Left ventricle myocardium inferior (tissue), 1 donor: ENCODE results near the gene FCSK. TPM values are rescaled to one million over a fixed set of nuclear protein-coding genes. Genes with fewer than 3 reads are reported as not detected.

ENCODE experiments used
- DNase-seq: peaks from one replicate; pipeline ENCODE4 v3.0.0-alpha.2; 2020
- H3K27ac ChIP-seq: fragments of 200-600 bp; replicated peaks from 2 replicates; pipeline ENCODE4 v1.8.0; 2021
- H3K27me3 ChIP-seq: fragments of 200-600 bp; 2 replicates; pipeline ENCODE4 v1.8.0; 2021; ENCODE audit warnings: low read depth
- H3K36me3 ChIP-seq: fragments of 200-600 bp; 2 replicates; pipeline ENCODE4 v1.8.0; 2021
- H3K4me1 ChIP-seq: fragments of 200-600 bp; 2 replicates; pipeline ENCODE4 v1.8.0; 2021
- H3K4me3 ChIP-seq: fragments of 200-600 bp; 2 replicates; pipeline ENCODE4 v1.8.0; 2021; ENCODE audit warnings: mild to moderate bottlenecking, moderate library complexity
- H3K9me3 ChIP-seq: fragments of 200-600 bp; replicated peaks from 2 replicates; pipeline ENCODE4 v1.8.0; 2021
- CTCF ChIP-seq: fragments of 200-600 bp; IDR thresholded peaks from 2 replicates; pipeline ENCODE4 v1.8.0; 2021; ENCODE audit warnings: antibody characterized with exemption, mild to moderate bottlenecking, borderline replicate concordance
- intact Hi-C: fragments of 100-400 bp; cut with micrococcal nuclease; formaldehyde crosslinking; loops from one replicate; pipeline ENCODE4 v1.11.0; 2022
- total RNA-seq: library from RNA; stranded (reverse); fragmentation: NEBNext Ultra II Directional; extraction: Animal tissue kit (Norgen Biotek cat#: 25700); gene quantifications from one replicate; pipeline ENCODE4 v1.2.1, GENCODE V29; 2021
- donor health status: DM: no; HTN: yes; CAD: no; lungs with severe emphysema.

Gene FCSK
- total RNA-seq, 1 donor from 2014 or later: 7.4 TPM

GRCh38 chr16:70466805-70467076 lies 12.3 kb downstream of the FCSK start:
- H3K27ac ChIP-seq: no peak overlapping the region
- no peak overlapping the region for H3K4me3 ChIP-seq
- TF ChIP-seq CTCF: no peak
- H3K9me3 ChIP-seq: no peaks in the 10 kb centered on the region
- H3K27me3 ChIP-seq: no peaks in the 10 kb centered on the region
- DNase-seq: no peak
- peaks cover under 1% of the 10 kb centered on the region for H3K4me1 ChIP-seq
- intact Hi-C loops: no loop called here
- H3K36me3 ChIP-seq: peaks cover 51% of the 10 kb centered on the region

GRCh38 chr16:70467113-70467512 lies 12.7 kb downstream of the FCSK start:
- H3K27ac ChIP-seq: no peak overlapping the region
- no peak for TF ChIP-seq CTCF
- no peak for DNase-seq
- H3K9me3 ChIP-seq: no peaks in the 10 kb centered on the region
- H3K4me3 ChIP-seq: no peak overlapping the region
- intact Hi-C loops: no loop called here
- peaks cover 52% of the 10 kb centered on the region for H3K36me3 ChIP-seq
- H3K4me1 ChIP-seq: no peaks in the 10 kb centered on the region
- H3K27me3 ChIP-seq: no peaks in the 10 kb centered on the region

DNA sequence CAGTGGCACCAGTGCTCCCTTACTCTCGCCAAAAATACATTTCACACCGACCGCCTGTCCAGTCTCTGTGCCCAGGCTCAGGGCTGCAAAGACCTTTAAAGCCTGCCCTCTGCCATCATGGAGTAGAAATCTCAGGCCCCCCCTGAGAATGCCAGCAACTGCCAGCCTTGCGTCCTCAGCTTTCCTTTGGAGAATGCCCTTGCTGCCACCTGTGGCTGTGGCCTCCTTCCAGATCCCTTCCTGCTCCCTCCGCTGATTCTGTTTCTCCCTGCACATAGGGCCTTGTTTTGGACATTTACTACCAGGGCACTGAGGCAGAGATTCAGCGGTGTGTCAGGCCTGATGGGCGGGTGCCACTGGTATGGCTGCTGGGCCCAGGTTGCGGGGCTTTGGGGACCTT lies 13.2 kb downstream of the FCSK start:
- no peak for DNase-seq
- Histone ChIP-seq H3K4me1 (no peaks in the 10 kb centered on the region), H3K27me3 (no peaks in the 10 kb centered on the region), H3K36me3 (peaks cover 57% of the 10 kb centered on the region), H3K9me3 (no peaks in the 10 kb centered on the region), H3K4me3 (no peak overlapping the region), H3K27ac (no peak overlapping the region)
- TF ChIP-seq CTCF: no peak
- intact Hi-C loops: no loop called here

DNA sequence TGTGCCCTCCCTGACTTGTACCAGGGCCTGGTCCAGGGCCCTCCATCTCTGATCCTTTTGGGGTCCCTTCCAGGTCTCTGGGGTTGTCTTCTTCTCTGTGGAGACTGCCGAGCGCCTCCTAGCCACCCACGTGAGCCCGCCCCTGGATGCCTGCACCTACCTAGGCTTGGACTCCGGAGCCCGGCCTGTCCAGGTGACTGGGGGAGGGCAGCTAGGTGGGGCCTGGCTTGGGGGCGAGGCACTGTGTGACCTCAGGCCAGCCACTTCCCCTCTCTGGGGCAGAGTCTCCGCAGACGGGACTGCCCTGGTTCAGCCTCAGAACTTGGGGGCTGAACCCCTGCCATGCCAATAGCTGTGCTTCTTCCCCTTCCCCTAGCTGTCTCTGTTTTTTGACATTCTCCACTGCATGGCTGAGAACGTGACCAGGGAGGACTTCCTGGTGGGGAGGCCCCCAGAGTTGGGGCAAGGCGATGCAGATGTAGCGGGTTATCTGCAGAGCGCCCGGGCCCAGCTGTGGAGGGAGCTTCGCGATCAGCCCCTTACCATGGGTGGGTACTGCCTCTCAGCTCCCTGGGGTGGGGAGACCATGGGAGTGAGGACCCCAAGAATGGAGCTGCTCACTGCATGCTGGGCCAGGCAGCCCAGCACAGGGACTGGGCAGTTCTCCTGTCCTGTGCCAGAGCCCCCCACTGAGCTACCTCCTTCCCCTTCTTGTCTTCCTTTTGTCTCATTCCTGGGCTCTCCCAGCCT lies 14.6 kb downstream of the FCSK start:
- Histone ChIP-seq H3K27me3 (no peaks in the 10 kb centered on the region), H3K36me3 (peaks cover 61% of the 10 kb centered on the region), H3K4me3 (no peak overlapping the region), H3K4me1 (no peaks in the 10 kb centered on the region), H3K27ac (no peak overlapping the region), H3K9me3 (no peaks in the 10 kb centered on the region)
- intact Hi-C loops: no loop called here
- TF ChIP-seq CTCF: no peak
- no peak for DNase-seq

DNA sequence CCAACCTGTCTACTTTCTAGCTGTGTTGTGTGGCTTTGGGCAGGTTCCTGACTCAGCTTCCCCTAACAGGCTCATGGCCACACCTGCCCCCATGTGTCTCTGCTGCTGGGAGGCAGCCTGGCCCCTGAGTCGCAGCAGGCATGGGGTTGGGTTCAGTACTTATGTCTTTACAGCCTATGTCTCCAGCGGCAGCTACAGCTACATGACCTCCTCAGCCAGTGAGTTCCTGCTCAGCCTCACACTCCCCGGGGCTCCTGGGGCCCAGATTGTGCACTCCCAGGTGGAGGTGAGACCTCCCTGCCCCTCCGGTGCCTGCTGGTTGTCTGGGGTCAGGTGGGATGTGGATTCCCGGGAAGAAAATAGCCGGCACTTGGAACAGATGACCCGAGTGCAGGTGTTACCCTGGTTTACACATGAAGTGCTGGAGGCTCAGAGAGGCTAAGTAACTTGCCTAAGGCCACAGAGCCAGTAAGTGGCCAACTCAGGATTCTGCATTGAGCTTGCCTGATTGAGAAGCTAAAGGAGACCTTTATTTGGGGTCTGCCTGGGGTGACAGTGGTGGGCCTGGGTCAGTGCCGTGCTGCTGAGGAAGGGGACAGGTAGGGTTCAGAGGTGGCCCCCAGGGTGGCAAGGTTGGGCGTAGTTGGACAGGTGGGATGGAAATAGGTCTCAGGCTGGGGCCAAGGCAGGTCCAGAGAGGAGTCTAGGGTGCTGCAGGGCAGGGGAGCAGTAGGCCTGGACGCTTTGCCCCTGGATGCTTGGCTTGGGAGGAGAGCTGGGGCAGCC lies 15.9 kb downstream of the FCSK start:
- no peak for TF ChIP-seq CTCF
- intact Hi-C loops: no loop called here
- Histone ChIP-seq H3K9me3 (no peaks in the 10 kb centered on the region), H3K4me3 (no peak overlapping the region), H3K4me1 (no peaks in the 10 kb centered on the region), H3K36me3 (peaks cover 61% of the 10 kb centered on the region), H3K27me3 (no peaks in the 10 kb centered on the region), H3K27ac (no peak overlapping the region)
- no peak for DNase-seq
